ENCODE results near the gene PPARGC1A. TPM values are rescaled to one million over a fixed set of nuclear protein-coding genes. Genes with fewer than 3 reads are reported as not detected.

PPARGC1A gene
- polyA plus RNA-seq, 1 donor, result 32.8 TPM

- DNase-seq, result no peak
Measured at GRCh38 chr4:23881674-23882337, 8.0 kb downstream of the PPARGC1A start.

GRCh38 chr4:23881052-23881501, 8.8 kb downstream of the PPARGC1A start:
- no peak for DNase-seq

- DNase-seq, result no peak
Measured at GRCh38 chr4:23878912-23879732, 10.7 kb downstream of the PPARGC1A start.

- DNase-seq, result no peak
Measured at GRCh38 chr4:23878246-23878891, 11.5 kb downstream of the PPARGC1A start.

GRCh38 chr4:23877758-23878229, 12.1 kb downstream of the PPARGC1A start:
- DNase-seq, result no peak

- no peak for DNase-seq
Measured at GRCh38 chr4:23876418-23877089, 13.3 kb downstream of the PPARGC1A start.

- no peak for DNase-seq
Measured at GRCh38 chr4:23875317-23875716, 14.5 kb downstream of the PPARGC1A start.

GRCh38 chr4:23874536-23874901, 15.3 kb downstream of the PPARGC1A start:
- DNase-seq, result no peak

- no peak for DNase-seq
Measured at GRCh38 chr4:23873717-23874535, 15.9 kb downstream of the PPARGC1A start.

GRCh38 chr4:23871426-23871825, 18.4 kb downstream of the PPARGC1A start:
- no peak for DNase-seq

- no peak for DNase-seq
Measured at GRCh38 chr4:23866450-23867075, 23.3 kb downstream of the PPARGC1A start.

GRCh38 chr4:23861897-23862296, 27.9 kb downstream of the PPARGC1A start:
- DNase-seq, result no peak

GRCh38 chr4:23860919-23861318, 28.9 kb downstream of the PPARGC1A start:
- no peak for DNase-seq

- no peak for DNase-seq
Measured at GRCh38 chr4:23857367-23857959, 32.4 kb downstream of the PPARGC1A start.

GRCh38 chr4:23856630-23857029, 33.2 kb downstream of the PPARGC1A start:
- DNase-seq, result no peak

GRCh38 chr4:23855912-23856605, 33.8 kb downstream of the PPARGC1A start:
- no peak for DNase-seq

- DNase-seq, result no peak
Measured at GRCh38 chr4:23853986-23854660, 35.7 kb downstream of the PPARGC1A start.

- no peak for DNase-seq
Measured at GRCh38 chr4:23851464-23851863, 38.4 kb downstream of the PPARGC1A start.

GRCh38 chr4:23847158-23847557, 42.7 kb downstream of the PPARGC1A start:
- no peak for DNase-seq

All from left kidney (tissue), 2 donors.